HepG2 (cell line): Measurements from ENCODE around the gene STOML1. TPM values are rescaled to one million over a fixed set of nuclear protein-coding genes. Genes with fewer than 3 reads are reported as not detected.

Experiments
- ATAC-seq: fragments of 200-7000 bp; cut with Tn5 transposase; 3 replicates; pipeline ENCODE4 v1.9.1; 2020; ENCODE audit warnings: mild to moderate bottlenecking, moderate library complexity
- BruUV-seq: library from RNA; stranded (reverse); fragments of 400-500 nt; replicated peaks from 2 replicates; lab custom pipeline; 2021; lab: Mats Ljungman, UMichigan
- CTCF ChIA-PET: fragments of 300-600 bp; formaldehyde crosslinking; extraction: SDS; loops from one replicate; lab custom pipeline; 2021; ENCODE audit warnings: low total read pairs, inconsistent platforms, low intra/inter-chr PET ratio; lab: Yijun Ruan, JAX
- POLR2A ChIA-PET: fragments of 350-600 bp; sonication (Branson Sonifier 250); formaldehyde crosslinking; loops from one replicate; lab custom pipeline; 2020; ENCODE audit warnings: antibody characterized with exemption, inconsistent platforms; lab: Yijun Ruan, JAX
- DNase-seq: peaks from one replicate; pipeline ENCODE4 v3.0.0-alpha.2; 2015; ENCODE audit warnings: low spot score
- FAIRE-seq: peaks from 3 replicates; lab custom pipeline; 2011; peaks lifted over from hg19 to GRCh38; lab: Jason Lieb, UNC
- H2AFZ ChIP-seq: one replicate; pipeline ENCODE4 v1.6.1; 2011; ENCODE audit warnings: low read length, inconsistent platforms
- H3K27ac ChIP-seq: fragments of 300-600 bp; 3 replicates; pipeline ENCODE4 v1.8.0; 2011; ENCODE audit warnings: mixed run types, mild to moderate bottlenecking, mixed read lengths, low read length, inconsistent platforms; ENCODE audit not compliant: insufficient read depth; ENCODE audit errors: extremely low read length
- H3K27me3 ChIP-seq, 2 experiments: fragments of 200-600 bp in 1 of 2; 2 replicates in 1 of 2; 3 replicates in 1 of 2; pipeline versions ENCODE4 v1.6.0 to v1.8.0; 2011; ENCODE audit warnings: low read length in 2 of 2, mild to moderate bottlenecking in 2 of 2, moderate library complexity in 2 of 2, inconsistent platforms in 1 of 2; ENCODE audit not compliant: insufficient read depth in 2 of 2, control insufficient read depth in 1 of 2
- H3K36me3 ChIP-seq, 2 experiments: fragments of 200-600 bp in 1 of 2; replicated peaks in 1 of 2; 2 replicates in 1 of 2; 3 replicates in 1 of 2; pipeline versions ENCODE4 v1.5.1 to v1.8.0; 2011; ENCODE audit warnings: low read length in 2 of 2, inconsistent platforms in 1 of 2; ENCODE audit not compliant: insufficient read depth in 2 of 2, control insufficient read depth in 1 of 2
- H3K4me1 ChIP-seq: 2 replicates; pipeline ENCODE4 v1.5.1; 2012; ENCODE audit warnings: low read length, inconsistent platforms; ENCODE audit not compliant: insufficient read depth
- H3K4me2 ChIP-seq: 2 replicates; pipeline ENCODE4 v1.6.0; 2011; ENCODE audit warnings: low read depth, low read length, inconsistent platforms
- H3K4me3 ChIP-seq, 3 experiments: fragments of 200-600 bp in 1 of 3; sonication (generic), shearing (Covaris generic) in 1 of 3; replicated peaks in 1 of 3; 2 replicates each; pipeline ENCODE4 v1.5.1; 2011 to 2016; ENCODE audit warnings: low read length in 3 of 3, inconsistent platforms in 2 of 3, low read depth in 2 of 3, mild to moderate bottlenecking in 2 of 3, control low read depth in 1 of 3, mixed read lengths in 1 of 3; ENCODE audit not compliant: insufficient read depth in 1 of 3
- H3K79me2 ChIP-seq: one replicate; pipeline ENCODE4 v1.6.1; 2011; ENCODE audit warnings: low read length, inconsistent platforms; ENCODE audit not compliant: insufficient read depth
- H3K9ac ChIP-seq: 2 replicates; pipeline ENCODE4 v1.6.0; 2011; ENCODE audit warnings: mild to moderate bottlenecking, low read depth, low read length, inconsistent platforms; ENCODE audit not compliant: insufficient read depth
- H3K9me3 ChIP-seq: 2 replicates; pipeline ENCODE4 v1.5.1; 2012; ENCODE audit warnings: mild to moderate bottlenecking, low read length
- H4K20me1 ChIP-seq: 2 replicates; pipeline ENCODE4 v1.6.0; 2011; ENCODE audit warnings: inconsistent platforms, mild to moderate bottlenecking, low read length, moderate library complexity; ENCODE audit not compliant: insufficient read depth
- EED ChIP-seq: sonication (generic); formaldehyde crosslinking; IDR thresholded peaks from 2 replicates; pipeline ENCODE4 v1.5.0; 2020; ENCODE audit warnings: mild to moderate bottlenecking, missing genetic modification reagents
- ZNF263 ChIP-seq: sonication (generic); formaldehyde crosslinking; IDR thresholded peaks from 2 replicates; pipeline ENCODE4 v1.4.0; 2020; ENCODE audit warnings: missing genetic modification reagents
- WGBS: methylation state at CpG from one replicate; pipeline ENCODE4 v1.1.6; 2017; ENCODE audit warnings: low lambda C conversion rate; 5-methylcytosine and 5-hydroxymethylcytosine counted together
- in situ Hi-C: cut with HindIII; loops from 2 replicates; pipeline ENCODE4 v1.10.0; 2017; ENCODE audit warnings: low pct_unique_long_range_greater_than_20kb; ENCODE audit not compliant: extremely low pct_ligation_motif_present
- intact Hi-C: fragments of 100-400 bp; cut with micrococcal nuclease; formaldehyde crosslinking; loops from one replicate; pipeline ENCODE4 v1.10.0; 2022; ENCODE audit not compliant: unreplicated experiment
- polyA plus RNA-seq, 8 experiments: library from polyadenylated mRNA; depleted of rRNA in 3 of 8; stranded (reverse) in 7 of 8; unstranded in 1 of 8; fragments of >200 nt; fragmentation: Illumina TruSeq in 4 of 8; extraction: Trizol in 4 of 8; gene quantifications; 2 replicates each; pipeline versions ENCODE4 v1.2.1 to v1.2.3, GENCODE V29; 2011 to 2016; ENCODE audit warnings: low read depth in 4 of 8, missing spikeins in 1 of 8, mixed read lengths in 1 of 8; ENCODE audit not compliant: insufficient read depth in 1 of 8
- total RNA-seq, 5 experiments: library from RNA; depleted of rRNA; stranded (reverse); fragments of >200 nt; fragmentation: Illumina TruSeq; extraction: Trizol; gene quantifications; 2 replicates each; pipeline ENCODE4 v1.2.3, GENCODE V29; 2016; ENCODE audit warnings: low read depth in 1 of 5
- TF ChIP-seq, protein P1 (sequence below): sonication (generic); formaldehyde crosslinking; IDR thresholded peaks from 2 replicates; pipeline ENCODE4 v1.4.0; 2020; ENCODE audit warnings: missing genetic modification reagents, low read depth, mild to moderate bottlenecking, borderline replicate concordance
- TF ChIP-seq, protein P2 (sequence below): sonication (generic); formaldehyde crosslinking; conservative IDR thresholded peaks from 2 replicates; pipeline ENCODE4 v1.8.0; 2022; ENCODE audit warnings: mild to moderate bottlenecking, moderate library complexity, missing genetic modification reagents
- TF ChIP-seq, protein P3 (sequence below): sonication (generic); formaldehyde crosslinking; IDR thresholded peaks from 2 replicates; pipeline ENCODE4 v1.8.1; 2022; ENCODE audit warnings: mild to moderate bottlenecking, missing genetic modification reagents

STOML1 gene
- total and polyA plus RNA-seq, 2 of the 13 experiments (the other 11 are each of a cell fraction or from before 2014, with no cell fraction given), result 3.5 to 3.7 TPM

DNA sequence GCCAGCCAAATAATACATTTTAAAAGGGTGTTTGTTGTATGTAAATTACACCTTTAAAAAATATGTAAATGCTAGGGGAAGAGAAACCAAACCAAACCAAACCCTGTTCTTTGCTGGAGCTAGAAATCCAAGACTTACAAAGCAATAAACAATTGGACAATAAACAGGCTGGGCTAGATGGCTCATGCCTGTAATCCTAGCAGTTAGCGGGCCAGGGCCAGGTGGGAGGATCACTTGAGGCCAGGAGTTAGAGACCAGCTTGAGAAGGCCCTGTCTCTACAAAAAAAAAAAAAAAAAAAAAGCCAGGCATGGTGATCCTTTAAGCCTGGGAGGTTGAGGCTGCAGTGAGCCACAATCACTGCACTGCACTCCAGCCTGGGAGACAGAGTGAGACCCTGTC lies 12.5 kb downstream of the STOML1 start:
- POLR2A ChIA-PET, result no interaction called here
- BruUV-seq, result no TSS peak
- FAIRE-seq, result no peak

More for the DNA sequence above, 12.5 kb downstream of the STOML1 start:
- Histone ChIP-seq H3K36me3 (no peaks in the 10 kb centered on the region), H3K4me3 (no peak overlapping the region), H3K27me3 (no peaks in the 10 kb centered on the region; a peak in 1 of 5 replicates), H3K27ac (no peak overlapping the region), H3K4me1 (no peaks in the 10 kb centered on the region), H3K4me2 (no peak overlapping the region), H3K9me3 (no peaks in the 10 kb centered on the region), H3K79me2 (no peaks in the 10 kb centered on the region), H4K20me1 (no peaks in the 10 kb centered on the region), H2AFZ (no peak overlapping the region)
- intact Hi-C loops (no loop called here), in situ Hi-C loops (no loop called here)
- WGBS, result 21% methylated on average over 1 of the region's 1 CpG
- no peak for ATAC-seq
- no peak for DNase-seq
- CTCF ChIA-PET, result no interaction called here
- TF ChIP-seq, protein P1, sequence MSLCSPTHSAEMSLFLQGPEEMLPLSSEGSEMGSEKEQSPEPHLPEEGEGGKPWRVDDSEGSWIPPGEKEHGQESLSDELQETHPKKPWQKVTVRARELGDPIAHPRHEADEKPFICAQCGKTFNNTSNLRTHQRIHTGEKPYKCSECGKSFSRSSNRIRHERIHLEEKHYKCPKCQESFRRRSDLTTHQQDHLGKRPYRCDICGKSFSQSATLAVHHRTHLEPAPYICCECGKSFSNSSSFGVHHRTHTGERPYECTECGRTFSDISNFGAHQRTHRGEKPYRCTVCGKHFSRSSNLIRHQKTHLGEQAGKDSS (CRISPR knock-in tag), result no peak
- TF ChIP-seq, protein P2, sequence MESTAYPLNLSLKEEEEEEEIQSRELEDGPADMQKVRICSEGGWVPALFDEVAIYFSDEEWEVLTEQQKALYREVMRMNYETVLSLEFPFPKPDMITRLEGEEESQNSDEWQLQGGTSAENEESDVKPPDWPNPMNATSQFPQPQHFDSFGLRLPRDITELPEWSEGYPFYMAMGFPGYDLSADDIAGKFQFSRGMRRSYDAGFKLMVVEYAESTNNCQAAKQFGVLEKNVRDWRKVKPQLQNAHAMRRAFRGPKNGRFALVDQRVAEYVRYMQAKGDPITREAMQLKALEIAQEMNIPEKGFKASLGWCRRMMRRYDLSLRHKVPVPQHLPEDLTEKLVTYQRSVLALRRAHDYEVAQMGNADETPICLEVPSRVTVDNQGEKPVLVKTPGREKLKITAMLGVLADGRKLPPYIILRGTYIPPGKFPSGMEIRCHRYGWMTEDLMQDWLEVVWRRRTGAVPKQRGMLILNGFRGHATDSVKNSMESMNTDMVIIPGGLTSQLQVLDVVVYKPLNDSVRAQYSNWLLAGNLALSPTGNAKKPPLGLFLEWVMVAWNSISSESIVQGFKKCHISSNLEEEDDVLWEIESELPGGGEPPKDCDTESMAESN (CRISPR knock-in tag), result no peak
- TF ChIP-seq, protein P3, sequence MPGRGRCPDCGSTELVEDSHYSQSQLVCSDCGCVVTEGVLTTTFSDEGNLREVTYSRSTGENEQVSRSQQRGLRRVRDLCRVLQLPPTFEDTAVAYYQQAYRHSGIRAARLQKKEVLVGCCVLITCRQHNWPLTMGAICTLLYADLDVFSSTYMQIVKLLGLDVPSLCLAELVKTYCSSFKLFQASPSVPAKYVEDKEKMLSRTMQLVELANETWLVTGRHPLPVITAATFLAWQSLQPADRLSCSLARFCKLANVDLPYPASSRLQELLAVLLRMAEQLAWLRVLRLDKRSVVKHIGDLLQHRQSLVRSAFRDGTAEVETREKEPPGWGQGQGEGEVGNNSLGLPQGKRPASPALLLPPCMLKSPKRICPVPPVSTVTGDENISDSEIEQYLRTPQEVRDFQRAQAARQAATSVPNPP (CRISPR knock-in tag), result no peak
- TF ChIP-seq EED (CRISPR knock-in tag) (no peak), ZNF263 (no peak)
- TF ChIP-seq, all 625 proteins: peak for 0
- no peak overlapping the region for H3K9ac ChIP-seq
